GM23248 (cell line): Measurements from ENCODE around the gene TRIOBP.

Experiments
- EZH2 ChIP-seq: fragments of 200-600 bp; sonication (generic); IDR thresholded peaks from 2 replicates; pipeline ENCODE4 v1.6.1; 2018; ENCODE audit warnings: antibody characterized with exemption, mild to moderate bottlenecking; ENCODE audit not compliant: insufficient read depth, poor library complexity, severe bottlenecking
- EZH2phosphoT487 ChIP-seq: fragments of 200-600 bp; sonication (generic); IDR thresholded peaks from 2 replicates; pipeline ENCODE4 v1.6.1; 2018; ENCODE audit warnings: antibody characterized with exemption, moderate library complexity, mild to moderate bottlenecking, low read depth; ENCODE audit not compliant: insufficient read depth

- no peak for TF ChIP-seq EZH2phosphoT487
- TF ChIP-seq EZH2, result no peak
These were observed 72.2 kb downstream of the TRIOBP start for GRCh38 chr22:37769056-37769455.
